HG02588 (cell line): ENCODE data around the gene ARHGEF39.
A peak's percentile ranks its signal among the peaks of the same experiment; 100 is the strongest.
"Not testable (repeated sequence)": the region's sequence is repeated elsewhere in the genome, so short reads cannot be mapped to it uniquely, and the experiment has no call there.

Experiments
- ATAC-seq: cut with Tn5 transposase; IDR thresholded peaks from one replicate; pipeline ENCODE4 v1.9.1; 2021; ENCODE audit warnings: mild to moderate bottlenecking, moderate library complexity; ENCODE audit not compliant: unreplicated experiment

Gene ARHGEF39

DNA sequence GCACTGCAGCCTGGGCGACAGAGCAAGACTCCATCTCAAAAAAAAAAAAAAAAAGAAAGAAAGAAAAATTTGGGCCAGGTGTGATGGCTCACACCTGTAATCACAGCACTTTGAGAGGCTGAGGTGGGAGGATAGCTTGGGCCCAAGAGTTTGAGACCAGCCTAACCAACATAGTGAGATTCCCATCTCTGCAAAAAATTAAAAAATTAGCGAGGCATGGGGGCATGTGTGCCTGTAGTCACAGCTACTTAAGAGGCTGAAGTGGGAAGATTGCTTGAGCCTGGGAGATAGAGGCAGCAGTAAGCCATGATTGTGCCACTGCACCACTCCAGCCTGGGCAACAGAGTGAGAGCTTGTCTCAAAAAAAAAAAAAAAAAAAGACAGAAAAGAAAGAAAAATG lies 11.4 kb downstream of the ARHGEF39 start:
- no peak for ATAC-seq

DNA sequence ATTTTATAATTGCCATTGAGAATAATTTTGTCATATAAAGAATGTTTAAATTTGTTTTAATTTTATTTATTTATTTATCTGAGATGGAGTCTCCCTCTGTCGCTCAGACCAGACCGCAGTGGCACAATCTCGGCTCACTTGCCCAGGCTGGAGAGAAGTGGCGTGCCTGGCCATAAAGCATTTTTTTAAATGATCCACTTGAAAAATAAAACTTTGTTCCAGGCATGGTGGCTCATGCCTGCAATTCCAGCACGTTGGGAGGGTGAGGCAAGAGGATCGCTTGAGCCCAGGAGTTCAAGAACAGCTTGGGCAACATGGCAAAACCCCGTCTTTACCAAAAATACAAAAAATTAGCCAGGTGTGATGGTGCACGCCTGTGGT lies 12.2 kb downstream of the ARHGEF39 start:
- ATAC-seq: no peak

DNA sequence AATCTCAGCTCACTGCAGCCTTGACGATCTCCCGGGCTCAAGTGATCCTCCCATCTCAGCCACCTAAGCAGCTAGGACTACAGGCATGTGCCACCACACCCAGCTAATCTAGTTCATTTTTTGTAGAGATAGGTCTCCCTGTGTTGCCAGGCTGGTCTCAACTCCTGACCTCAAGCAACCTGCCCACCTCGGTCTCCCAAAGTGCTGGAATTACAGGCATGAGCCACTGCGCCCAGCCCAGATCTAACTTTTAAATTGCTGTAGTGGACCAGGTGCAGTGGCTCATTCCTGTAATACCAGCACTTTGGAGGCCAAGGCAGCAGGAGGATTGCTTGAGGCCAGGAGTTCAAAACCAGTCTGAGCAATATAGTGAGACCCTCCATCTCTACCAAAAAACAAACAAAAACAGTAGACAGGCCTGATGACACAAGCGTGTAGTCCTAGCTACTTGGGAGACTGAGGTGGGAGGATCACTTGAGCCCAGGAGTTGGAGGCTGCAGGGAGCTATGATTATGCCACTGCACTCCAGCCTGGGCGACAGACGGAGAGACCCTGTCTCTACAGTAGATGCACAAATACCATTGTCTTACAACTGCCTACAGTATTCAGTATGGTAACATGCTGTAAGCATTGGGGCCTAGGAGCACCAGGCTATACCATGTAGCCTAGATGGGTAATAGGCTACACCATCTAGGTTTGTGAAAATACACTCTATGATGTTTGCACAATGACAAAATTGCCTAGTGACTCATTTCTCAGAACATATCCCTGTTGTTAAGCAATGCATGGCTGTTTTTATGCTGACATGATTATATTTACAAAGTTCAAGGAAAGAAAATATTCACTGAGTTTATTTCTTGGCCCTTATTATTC lies 12.8 kb downstream of the ARHGEF39 start:
- no peak for ATAC-seq

DNA sequence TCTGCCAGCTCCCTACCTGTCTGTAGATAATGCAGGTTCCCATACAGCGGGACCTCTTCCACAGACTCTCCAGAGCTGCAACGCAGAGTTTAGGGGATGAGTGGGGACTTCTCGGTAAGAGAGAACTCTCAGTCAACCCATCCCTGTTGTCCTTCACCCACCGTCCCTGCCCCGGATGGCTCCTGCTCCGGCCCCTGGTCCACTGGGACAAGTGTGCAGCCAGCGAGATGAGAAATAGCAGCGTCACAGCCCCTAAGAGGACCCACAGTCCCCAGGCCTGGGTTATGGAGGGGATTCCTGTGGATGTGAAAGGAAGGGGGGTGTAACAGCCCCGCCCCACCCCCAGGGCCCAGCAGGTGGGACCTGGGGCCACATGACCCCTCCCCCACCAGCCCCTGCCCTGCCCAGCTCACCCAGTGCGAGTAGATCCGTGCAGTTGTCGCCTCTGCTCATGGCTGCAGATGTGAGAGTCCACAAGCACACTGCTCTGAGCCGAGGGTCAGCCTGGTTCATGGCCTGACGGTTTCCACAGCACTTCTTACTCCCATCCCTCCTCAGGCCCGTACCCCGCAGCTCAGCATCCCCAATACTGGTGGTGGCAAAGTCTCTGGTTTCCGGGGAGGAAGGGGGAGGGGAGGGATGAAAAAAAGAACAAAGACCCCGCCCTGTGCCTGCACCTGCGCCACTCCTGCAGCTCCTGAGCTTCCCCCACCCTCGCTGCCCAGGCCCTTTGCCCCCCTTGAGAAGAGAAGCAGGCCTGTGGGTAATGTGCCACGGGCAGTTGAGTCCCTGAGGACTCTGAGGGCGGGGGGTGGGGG lies 14.4 kb downstream of the ARHGEF39 start, which contains the start of gene SIT1:
Gene SIT1, minus strand, starts transcription at position 591 of the 818 bp plus-strand sequence. Its CDS starts 78 bp downstream, at position 513.
- ATAC-seq: no peak

DNA sequence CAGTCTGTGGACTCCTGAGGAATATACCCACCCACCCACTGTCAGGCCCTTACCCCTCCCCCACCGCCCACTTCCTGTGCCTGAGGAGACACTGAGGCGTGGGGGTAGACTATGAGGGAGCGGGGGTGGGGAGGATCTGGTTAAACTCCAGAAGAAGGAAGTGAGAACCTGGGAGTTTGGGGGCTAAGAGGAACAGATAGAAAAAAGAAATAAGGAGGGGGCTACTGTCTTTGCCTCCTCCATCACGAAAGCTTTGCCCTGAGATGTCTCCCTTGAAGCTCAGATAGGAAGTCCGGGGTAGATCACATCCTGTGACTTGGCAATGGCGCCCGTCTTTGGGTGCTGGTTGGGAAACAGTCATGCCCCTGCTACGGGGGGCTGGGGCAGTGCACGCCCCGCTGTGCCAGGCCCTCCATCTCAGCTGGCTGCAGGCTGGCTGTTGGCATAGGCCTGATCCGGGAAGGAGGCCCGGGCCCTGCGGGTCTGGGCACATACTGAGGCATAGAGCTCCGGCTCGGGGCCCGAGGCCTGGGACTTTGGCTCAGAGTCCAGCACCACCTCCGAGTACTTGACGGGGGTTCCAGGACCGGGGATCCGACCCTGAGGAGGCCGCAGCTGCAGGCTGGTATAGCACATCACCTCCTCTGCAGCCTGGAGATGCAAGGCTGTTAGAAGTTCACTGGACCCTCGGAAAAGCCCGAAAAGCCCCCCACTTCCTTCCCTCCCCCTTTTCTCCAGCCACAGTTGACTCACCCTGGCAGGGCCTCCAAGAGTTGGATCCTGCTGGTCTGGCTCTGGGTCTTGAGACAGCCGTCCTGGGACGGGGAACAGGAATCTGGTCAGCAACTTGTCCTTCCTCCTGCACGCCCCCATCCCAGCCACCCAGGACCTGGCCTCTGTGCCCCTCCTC lies 15.3 kb downstream of the ARHGEF39 start:
- ATAC-seq: no peak

DNA sequence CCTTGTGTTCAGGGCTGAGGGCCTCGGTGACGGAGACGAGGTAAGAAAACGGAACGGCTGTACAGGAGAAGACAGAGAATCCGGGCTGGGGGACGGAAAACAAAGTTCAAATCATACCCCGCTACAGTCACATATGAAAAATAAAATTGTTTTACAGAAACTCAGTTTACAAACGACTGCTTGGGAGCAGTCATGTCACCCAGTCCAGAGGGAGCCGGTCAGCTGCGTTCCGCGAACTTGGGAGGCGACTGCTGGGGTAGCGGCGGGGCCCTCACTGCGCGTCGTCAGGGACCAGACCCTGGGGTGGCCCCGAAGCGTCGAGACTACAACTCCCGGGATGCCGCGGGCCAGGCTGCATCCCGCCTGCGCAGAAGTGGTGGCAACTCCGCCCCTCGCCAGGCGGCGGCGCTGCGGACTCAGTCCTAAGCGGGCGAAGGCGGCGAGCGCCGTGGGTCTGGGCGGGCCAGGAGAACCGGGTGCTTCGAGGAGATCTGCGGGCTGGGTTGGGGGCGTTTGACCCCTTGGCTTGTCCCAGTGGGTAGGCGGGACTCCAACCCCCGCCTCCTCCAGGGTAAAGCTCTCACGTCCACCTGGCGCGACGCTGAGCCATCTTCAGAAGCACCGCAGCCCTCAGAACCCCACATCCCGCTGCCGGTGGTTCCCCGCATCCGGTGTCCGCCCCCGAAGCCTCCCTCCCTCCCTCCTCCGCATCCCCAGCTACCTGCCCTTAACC lies 18.3 kb downstream of the ARHGEF39 start:
- peak; percentile 82 for ATAC-seq

DNA sequence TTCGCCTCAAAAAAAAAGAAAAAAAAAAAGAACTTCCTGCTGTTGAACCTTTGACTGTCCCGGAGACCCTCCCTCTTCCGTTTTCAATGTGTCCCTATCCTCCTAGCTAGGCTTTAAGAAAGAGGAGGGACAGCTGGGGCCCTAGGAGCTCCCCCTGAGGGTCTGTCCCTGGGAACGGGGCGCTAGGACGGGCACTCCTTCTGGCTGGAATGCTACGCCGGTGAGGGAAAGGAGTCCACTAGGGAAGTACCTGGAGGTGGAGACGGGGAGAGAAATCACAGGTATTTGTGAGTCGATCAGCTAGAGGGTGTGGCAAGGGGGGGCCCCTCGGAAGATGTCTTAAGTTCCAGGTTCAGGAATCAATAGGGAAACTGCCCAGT lies 18.9 kb downstream of the ARHGEF39 start:
- no peak for ATAC-seq

DNA sequence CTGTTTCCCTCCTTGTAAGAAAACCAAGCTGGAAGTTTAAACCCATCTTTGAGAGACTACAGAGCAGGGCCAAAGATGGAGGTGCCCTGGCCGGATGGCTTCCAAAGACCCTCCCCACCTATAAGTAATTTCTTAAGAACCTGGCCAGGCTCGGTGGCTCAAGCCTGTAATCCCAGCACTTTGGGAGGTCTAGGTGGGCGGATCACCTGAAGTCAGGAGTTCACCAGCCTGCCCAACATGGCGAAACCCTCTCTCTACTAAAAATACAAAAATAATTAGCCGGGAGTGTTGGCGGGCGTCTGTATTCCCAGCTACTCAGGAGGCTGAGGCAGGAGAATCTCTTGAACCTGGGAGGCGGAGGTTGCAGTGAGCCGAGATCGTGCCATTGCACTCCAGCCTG lies 19.3 kb downstream of the ARHGEF39 start:
- not testable (repeated sequence) for ATAC-seq

DNA sequence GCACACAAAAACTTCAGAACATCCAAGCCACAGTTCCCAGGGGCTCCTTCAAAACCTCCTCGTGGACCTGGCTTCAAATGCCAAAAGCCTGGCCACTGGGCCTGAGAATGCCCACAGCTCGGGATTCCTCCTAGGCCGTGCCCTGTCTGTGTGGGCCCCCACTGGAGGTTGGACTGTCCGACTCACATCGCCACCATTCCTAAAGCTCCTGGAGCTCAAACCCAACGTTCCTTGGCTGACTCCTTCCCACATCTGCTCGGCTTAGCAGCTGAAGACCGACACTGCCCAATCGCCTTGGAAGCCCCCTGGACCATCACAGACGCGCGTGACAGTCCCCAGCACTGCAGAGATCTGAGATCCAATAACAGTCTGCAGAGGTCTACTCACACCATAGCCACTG lies 21.9 kb downstream of the ARHGEF39 start:
- ATAC-seq: no peak

DNA sequence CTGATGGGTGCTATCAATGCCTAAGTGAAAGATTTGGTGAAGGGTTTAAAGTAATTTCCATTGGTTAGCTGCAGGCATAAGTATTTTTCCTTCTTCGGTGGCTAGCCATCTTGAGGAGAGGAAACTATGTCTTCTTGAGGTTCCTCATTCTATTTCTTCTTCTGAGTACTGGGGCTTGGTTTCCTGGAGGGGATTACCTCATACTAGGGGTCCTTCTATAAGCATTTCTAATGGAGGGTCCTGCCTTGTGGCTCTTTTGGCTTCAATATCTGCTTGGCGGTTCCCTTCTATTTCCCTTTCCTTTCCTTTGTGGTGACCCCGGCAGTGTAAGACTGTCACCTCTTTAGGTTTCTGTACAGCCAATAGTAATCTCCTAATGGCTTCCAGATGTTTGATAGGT lies 23.5 kb downstream of the ARHGEF39 start:
- not testable (repeated sequence) for ATAC-seq

DNA sequence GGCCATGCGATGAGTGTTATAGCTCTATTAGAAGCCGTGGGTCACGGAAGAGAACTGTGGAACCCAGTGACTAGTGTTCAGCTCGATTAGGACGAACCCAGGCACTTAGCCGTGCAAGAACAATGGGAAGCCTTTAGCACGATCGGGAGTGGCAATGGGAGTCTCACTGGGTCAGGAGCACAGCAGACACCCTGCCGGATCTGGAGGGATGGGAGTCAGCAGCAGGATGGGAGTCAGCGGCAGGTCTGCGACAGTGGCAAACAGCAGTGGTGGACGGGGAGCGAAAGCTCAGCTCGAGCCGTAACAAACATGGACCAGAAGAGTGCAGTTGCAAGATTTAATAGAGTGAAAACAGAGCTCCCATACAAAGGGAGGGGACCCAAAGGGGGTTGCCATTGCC lies 24.6 kb downstream of the ARHGEF39 start:
- not testable (repeated sequence) for ATAC-seq

DNA sequence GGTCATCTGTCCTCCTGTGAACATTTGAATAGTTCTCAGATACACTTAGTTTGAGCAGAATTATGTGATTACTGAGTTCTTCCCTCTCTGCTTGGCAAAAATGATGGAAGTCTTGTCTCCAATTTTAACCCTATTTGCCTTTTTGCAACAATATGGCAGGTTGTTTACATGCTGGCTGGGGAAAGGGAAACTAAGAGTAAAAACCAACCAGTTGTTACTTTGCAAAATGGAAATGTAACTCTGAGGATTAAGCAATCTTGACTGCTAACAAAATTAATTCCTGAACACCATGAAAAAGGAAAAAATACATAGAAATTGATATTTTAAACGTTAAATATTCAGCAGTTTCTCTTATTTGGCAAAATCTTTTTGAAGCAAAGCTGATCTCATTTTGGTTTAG lies 25.4 kb downstream of the ARHGEF39 start:
- ATAC-seq: no peak

DNA sequence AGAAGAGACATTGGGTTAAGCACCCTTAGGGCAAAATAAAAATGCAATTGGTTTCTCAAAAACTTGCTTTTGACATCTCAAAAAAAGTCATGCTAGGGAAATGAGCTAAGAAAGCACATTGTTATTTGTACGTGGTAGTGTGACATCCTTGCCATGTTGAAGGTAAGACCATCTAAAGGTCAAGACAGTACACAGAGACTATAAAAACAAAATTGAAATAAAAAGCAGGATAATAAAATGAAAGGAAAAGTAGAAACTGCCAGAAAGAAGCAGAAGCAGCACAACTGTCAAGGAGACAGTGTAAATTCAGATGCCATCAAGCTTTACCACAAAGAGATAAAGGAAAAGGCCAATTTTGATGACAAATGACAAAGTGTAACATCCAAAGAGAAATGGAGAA lies 25.8 kb downstream of the ARHGEF39 start:
- not testable (repeated sequence) for ATAC-seq

DNA sequence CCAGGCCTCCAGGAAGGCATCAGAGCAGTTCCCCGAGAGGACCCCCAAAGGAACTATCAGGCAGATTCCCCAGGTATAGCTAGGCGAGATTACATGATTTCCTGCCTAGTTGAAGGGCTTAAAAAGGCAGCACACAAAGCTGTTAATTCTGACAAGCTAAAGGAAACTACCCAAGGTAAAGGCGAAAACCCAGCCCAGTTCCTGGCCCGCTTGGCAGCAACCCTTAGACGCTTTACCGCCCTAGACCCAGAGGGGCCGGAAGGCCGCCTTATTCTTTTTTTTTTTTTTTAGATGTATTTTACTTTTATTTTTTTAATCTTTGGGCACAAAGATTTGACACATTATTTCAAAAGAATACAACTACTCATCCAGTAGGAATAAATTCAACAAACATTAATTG lies 26.2 kb downstream of the ARHGEF39 start:
- ATAC-seq: not testable (repeated sequence)

DNA sequence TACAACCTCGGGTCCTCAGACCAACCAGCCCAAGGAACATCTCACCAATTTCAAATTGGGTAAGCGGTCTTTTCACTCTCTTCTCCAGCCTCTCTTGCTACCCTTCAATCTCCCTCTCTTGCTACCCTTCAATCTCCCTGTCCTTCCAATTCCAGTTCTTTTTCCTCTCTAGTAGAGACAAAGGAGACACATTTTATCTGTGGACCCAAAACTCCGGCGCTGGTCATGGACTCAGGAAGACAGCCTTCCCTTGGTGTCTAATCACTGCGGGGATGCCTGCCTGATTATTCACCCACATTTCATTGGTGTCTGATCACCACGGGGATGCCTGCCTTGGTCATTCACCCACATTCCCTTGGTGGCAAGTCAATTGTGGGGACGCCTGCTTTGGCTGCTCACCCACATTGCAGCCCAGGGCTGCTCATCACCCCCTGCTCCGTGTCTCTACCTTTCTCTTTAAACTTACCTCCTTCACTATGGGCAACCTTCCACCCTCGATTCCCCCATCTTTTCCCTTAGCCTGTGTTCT lies 27.5 kb downstream of the ARHGEF39 start:
- ATAC-seq: not testable (repeated sequence)

DNA sequence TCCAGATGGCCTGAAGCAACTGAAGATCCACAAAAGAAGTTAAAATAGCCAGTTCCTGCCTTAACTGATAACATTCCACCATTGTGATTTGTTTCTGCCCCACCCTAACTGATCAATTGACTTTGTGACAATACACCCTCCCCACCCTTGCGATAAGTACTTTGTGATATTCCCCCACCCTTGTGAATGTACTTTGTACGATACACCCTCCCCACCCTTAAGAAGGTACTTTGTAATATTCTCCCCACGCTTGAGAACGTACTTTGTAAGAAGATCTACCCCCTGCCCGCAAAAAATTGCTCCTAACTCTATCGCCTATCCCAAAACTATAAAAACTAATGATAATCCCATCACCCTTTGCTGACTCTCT lies 28.1 kb downstream of the ARHGEF39 start:
- not testable (repeated sequence) for ATAC-seq

DNA sequence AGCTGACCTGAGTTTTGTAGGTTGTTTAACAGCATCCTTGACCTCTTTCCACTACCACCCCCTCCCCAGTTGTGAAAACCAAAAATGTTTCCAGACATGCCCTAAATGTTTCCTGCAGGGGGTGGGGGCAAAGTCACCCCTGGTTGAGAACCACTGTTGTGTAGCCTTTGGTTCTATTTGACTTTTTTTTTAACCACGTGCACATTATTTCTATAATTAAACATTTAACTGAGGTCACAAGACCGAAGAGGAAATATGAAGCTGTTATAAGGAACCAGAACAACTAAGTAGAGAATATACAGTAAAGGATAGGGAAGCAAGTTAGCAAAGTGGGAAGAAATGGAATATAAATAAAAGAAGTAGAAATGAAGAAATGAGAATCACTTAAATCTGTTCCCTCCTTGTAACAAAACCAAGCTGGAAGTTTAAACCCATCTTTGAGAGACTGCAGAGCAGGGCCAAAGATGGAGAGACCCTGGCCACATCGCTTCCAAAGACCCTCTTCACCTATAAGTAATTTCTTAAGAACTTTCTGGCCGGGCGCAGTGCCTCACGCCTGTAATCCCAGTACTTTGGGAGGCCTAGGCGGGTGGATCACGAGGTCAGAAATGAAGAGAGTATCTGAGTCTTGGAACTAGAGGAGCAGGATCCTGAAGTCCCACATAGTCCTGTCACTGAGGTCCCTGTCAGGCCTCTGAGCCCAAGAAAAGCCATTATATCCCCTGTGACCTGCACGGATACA lies 28.7 kb downstream of the ARHGEF39 start:
- no peak for ATAC-seq

DNA sequence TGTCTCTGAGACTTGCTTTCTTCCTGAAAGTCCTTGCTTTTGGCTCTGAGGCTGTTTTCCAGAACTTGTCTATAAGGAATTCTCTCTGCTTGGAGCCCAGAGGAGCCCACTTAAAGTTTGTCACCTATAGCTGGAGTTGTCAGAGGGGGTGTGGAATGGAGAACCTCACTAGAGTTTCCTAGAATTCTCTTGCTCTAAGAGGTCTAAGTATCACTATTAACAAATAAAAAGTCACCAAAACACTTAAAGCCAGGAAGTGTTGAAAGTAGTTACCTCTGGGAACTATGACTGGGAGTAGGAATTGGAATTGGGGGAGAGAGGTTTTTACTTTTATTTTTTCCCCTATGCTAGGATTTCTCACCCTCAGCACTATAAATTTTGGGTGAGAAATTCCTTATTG lies 29.3 kb downstream of the ARHGEF39 start:
- ATAC-seq: no peak

DNA sequence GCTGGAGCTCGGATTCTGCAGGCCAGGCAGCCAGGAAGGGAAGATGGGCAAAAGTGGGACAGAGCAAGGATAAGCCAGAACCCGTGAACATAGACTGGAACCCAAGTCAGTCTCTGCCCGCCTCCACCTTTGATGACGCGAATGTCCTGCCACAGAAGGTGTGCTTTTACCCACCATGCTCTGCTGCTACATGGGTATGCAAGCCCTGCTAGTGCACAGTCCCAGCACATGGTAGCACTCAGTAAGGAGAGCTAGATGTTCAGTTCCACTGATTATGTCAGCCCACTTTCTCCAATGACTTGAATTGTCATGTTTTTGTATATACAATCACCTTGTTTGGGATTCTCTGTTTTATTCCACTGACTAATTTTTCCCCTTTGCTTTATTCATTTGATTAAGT lies 35.4 kb downstream of the ARHGEF39 start:
- no peak for ATAC-seq
